ENCODE results near the gene FBLN2.

Gene FBLN2

GRCh38 chr3:13651775-13652428 is 103.0 kb downstream of the FBLN2 start:
- no peak for DNase-seq

- DNase-seq: no peak
Observed at GRCh38 chr3:13652728-13653127, 103.8 kb downstream of the FBLN2 start.

- DNase-seq: no peak
Observed at GRCh38 chr3:13653631-13654279, 104.8 kb downstream of the FBLN2 start.

GRCh38 chr3:13654330-13655060 is 105.6 kb downstream of the FBLN2 start:
- peak; percentile 62 for DNase-seq

GRCh38 chr3:13655061-13655913 is 106.4 kb downstream of the FBLN2 start:
- DNase-seq: peak; percentile 76

- DNase-seq: no peak
Observed at GRCh38 chr3:13656584-13657301, 107.8 kb downstream of the FBLN2 start.

- DNase-seq: peak; percentile 86
Observed at GRCh38 chr3:13657660-13658435, 108.9 kb downstream of the FBLN2 start.

DNA sequence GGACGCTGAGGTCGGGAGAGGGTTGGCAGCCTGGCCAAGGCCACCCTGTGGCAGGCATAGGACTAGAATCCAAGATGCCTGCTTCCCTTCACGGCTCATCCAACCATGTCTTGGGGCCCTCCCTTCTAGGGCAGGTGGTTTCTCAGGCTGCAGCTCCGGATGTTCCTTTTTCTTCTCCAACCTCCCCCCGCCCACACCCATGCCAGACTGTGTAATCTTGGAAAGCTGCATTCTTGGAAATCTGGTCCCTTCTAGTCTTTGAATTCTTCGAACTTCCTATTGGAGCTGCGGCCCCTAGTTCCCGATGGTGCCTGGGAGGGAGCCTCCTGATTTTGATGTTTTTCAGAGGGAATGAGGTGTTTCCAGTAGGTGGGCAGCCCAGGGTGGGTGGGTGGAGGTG is 109.8 kb downstream of the FBLN2 start:
- DNase-seq: no peak

GRCh38 chr3:13659221-13659969 is 110.5 kb downstream of the FBLN2 start:
- no peak for DNase-seq

GRCh38 chr3:13660042-13660874 is 111.3 kb downstream of the FBLN2 start:
- no peak for DNase-seq

GRCh38 chr3:13661121-13661520 is 112.2 kb downstream of the FBLN2 start:
- no peak for DNase-seq

- DNase-seq: no peak
Observed at GRCh38 chr3:13662238-13662847, 113.4 kb downstream of the FBLN2 start.

- no peak for DNase-seq
Observed at GRCh38 chr3:13663781-13664535, 115.0 kb downstream of the FBLN2 start.

DNA sequence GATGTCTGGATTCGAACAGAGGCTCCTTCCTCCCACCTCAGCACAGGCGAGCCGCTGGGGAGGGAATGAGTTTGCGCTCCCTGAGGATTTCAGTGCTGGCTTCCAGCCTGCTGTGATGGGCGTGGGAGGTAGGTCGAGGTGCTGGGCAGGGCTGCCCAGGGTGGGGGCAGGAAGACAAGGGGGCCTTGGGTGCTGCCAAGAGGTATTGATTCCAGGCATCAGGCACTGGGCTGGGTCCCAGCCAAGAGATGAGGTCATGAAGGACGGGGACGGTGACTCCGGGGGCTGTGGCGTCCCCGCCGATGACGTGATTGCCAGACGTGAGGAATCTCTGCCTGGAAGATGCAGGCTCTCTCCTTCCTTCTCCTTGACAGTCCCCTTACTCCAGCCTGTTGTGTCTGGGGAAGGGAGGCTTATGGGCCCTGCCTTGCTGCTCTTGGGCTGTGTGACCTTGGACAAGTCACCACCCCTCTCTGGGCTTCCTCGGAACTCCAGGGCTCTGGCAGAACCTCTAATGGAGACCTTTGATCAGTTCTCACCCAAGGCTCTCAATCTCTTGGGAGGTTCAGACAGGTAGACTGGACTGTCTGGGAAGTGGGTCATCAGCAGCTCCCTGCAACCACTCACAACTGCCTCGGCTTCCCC is 116.8 kb downstream of the FBLN2 start:
- no peak for DNase-seq

DNA sequence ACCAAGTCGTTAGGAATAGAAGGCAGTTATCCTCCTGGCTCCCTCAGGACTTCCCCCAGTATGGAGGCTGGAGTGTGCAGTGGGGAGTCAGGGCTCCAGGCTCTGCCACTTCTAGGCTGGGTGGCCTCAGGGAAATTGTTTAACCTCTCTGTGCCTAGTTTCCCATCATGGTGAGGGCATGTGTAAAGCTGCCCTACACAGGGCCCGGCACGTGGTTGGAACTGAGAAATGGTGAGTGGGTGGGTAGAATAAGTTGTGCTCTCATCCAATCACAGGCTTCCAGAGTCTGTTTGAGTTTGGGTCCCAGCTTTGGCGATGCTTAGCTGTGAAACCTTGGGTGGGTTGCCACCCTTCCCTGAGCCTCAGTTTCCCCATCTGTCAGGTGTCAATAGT is 117.3 kb downstream of the FBLN2 start:
- no peak for DNase-seq

DNA sequence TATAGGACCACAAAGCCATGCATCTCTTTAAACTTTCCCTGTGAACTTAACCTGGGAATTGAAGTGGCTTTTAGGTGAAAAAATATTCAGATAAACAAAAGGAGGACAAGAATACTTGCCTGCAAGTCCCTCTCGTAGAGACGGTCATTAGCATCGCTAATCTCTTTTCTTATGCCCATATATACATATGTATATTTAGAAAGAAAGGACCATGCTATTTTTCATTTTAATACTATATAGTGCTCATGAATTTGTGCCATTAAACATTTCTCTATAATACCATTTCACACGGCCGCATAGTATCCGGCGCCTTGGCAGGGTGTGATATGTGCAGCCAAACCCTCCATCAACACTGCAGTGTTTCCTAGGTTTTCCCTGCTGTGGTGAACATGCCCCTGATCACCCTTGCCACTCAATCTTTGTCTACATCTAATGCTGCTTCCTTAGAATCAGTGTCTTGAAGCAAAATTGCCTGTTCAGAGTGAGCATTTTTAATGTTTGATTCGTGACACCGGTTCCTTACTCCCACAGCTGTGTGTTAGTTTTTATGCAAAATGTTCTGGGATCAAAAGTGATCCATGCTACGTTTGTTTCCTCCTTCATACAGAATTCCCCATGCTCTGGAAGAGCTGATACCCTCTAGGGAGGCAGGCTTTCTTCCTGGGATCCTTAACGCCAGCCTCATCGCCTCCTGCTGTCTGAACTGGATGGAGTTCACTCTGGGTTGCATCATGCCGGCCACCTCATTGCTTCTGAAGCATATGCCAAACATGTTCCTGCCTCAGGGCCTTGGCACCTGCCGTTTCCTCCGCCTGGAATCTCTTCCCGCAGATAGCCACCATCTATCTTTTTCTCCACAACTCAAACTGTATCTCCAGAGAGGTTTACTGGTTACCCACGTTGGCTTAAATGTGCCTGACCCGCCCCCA is 118.1 kb downstream of the FBLN2 start:
- no peak for DNase-seq

GRCh38 chr3:13668136-13668535 is 119.2 kb downstream of the FBLN2 start:
- no peak for DNase-seq

Data from activated CD8-positive, alpha-beta memory T cell treated with anti-CD3 and anti-CD28 coated beads, Interleukin-2, amount 50 U/mL, for 48 hours (primary cell).